GM19239 (cell line): Measurements from ENCODE around the gene LRR1.
"Not testable (repeated sequence)": the region's sequence is repeated elsewhere in the genome, so short reads cannot be mapped to it uniquely, and the experiment has no call there.

Experiments used
- DNase-seq: peaks from one replicate; pipeline ENCODE4 v3.0.0; 2011; ENCODE audit warnings: low spot score; ENCODE audit not compliant: insufficient read length
- FAIRE-seq: peaks from 2 replicates; lab custom pipeline; 2011; peaks lifted over from hg19 to GRCh38; lab: Jason Lieb, UNC

Gene LRR1

DNA sequence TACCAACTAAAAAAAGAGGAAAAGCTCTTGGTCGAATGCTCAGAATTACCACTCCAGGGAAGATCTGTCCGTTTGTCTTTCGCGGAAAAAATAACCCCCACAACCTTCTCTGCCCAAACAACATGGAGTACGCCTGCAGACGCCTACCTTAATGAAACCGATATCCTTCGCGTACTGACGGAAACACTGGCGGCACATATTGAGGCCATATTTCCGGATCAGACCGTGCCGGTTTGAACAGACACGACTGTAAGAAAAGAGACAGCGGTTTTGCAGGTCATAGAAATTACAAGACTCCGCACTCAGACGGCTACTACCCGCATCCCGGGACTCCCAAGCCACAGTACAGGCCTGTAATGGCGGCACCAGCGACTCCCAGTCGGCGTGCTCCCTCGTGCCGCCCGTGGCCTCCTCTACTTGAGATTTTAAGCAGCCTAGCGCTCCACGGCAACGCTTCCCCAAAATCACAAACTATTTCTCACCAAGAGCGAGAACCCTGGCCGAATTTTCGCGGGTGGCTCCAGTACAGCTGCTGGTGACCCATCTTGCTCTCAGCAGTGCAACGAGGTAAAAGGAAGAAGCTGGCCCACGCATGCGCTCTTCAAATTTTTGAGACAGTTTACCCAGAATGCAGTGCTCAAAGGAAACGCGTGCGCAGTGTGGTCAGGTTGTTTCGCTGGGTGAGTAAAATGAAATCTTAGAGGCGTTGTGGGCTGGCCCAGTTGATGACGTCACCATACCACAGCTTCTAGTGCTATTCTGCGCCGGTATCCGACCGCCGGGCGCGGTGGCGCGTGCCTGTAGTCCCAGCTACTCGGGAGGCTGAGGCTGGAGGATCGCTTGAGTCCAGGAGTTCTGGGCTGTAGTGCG is 12.7 kb upstream of the LRR1 start, which contains the start of gene RPS29:
RPS29 (minus strand) TSS at position 578 of the 870 bp plus-strand sequence; CDS start at position 544, 34 bp downstream.
- DNase-seq (peak; percentile 57), FAIRE-seq (peak; percentile 99)

DNA sequence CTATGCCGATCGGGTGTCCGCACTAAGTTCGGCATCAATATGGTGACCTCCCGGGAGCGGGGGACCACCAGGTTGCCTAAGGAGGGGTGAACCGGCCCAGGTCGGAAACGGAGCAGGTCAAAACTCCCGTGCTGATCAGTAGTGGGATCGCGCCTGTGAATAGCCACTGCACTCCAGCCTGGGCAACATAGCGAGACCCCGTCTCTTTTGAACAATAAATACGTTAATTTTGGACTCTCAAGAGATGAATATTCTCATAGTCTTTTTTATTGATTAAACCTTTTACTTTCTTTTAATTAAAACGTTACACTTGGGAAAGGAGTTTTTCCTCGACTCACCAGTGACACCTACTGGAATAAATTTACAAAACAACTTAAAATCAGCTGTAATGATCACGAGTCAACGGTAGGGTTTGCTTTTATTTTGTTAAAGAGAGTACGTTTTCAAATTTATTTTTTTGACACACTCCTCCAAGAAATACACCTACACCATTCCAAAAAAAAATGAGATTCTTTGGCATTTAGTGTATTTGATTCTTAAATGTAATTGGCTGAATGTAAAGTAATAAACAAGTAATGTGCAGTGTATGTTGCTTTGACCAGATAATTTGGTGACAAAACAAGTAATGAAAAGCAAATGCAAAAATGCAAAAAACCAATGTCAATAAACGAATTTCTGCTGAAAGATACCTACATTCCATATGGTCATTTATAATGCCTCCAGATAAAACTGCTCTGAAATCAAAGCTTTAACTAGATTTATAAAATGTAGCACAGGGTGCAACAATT is 11.9 kb upstream of the LRR1 start:
- DNase-seq (no peak), FAIRE-seq (peak; percentile 71)

DNA sequence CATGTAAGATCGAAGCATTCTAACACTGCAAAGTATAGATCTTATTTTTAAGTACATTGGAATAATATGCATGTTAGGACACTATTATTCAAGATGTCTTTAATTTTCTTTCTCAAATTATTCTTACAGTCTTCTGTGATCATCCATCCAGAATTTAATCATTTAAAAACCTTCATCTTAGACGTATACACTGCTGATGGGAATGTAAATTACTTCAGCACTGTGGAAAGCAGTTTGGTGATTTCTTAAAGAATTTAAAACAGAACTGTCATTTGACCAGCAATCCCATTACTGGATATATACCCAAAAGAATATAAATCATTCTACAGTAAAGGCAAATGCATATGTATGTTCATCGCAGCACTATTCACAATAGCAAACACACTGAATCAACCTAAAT is 9.4 kb upstream of the LRR1 start:
- FAIRE-seq (no peak), DNase-seq (no peak)

DNA sequence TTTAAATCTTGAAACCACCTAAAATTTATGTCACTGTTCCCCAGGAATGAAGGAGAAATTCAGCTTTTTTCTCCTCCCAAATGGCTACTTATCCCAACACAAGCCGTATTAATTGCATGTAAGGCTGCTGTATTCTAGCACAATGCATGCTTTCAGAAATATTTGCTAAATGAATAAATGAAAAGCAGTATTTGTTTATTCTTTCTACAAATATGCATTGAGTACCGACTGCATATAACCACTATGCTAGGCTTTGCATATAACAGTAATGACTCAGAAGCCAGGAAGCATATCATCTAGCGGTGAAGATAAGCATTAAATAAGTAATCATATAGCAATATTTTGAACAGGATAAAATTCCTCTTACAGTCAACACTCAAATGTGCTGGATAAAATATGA is 5.7 kb upstream of the LRR1 start:
- FAIRE-seq (no peak), DNase-seq (no peak)

DNA sequence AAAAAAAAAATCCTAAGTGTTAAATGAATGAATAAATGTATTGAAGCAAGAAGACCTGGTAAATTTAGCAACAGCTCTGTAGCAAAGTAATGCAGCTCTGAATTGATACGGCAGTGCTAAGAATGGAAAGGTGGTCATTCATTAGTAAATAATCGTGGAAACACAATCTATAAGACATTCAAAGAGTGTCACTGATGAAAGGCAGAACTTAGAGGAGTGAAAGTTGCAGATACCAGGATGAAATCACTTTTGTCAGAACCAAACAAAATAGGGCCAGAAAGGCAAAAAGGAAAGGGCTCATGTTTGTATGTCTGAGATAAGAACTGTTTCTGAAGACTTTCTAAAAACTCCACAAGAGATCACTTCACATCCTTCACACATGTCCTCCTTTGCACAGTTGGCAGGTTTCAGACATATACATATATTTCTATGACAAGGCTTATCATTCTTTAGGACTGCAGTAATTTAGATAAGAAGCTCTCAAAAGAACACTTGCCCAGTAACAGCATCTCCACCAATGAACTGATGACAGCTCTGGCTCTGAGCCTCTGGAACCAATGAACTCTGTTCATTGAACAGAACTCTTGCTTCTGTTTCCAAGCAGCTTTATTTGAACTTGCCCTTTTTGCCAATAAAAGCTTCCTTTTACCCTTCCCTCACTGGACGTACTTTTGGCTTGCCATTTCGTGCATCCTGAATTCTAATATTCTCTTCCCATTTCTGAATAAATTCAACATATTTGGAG is 4.2 kb upstream of the LRR1 start:
- no peak for FAIRE-seq
- no peak for DNase-seq

DNA sequence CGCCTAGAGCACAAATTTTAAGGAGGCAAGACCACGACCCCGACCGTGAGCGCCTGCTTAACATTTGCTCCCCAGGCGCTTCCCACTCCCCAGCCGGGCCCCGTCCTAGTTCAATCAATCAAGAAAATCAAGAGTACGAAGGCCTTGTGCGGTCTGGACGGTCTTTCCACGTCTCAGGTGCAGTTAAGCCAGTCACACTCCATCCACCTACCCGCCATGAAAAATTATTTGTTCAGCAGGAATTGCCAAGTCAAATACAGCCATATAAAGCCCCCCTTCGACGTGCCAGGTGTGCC is 603 bp upstream of the LRR1 start:
- FAIRE-seq: no peak
- DNase-seq: no peak

DNA sequence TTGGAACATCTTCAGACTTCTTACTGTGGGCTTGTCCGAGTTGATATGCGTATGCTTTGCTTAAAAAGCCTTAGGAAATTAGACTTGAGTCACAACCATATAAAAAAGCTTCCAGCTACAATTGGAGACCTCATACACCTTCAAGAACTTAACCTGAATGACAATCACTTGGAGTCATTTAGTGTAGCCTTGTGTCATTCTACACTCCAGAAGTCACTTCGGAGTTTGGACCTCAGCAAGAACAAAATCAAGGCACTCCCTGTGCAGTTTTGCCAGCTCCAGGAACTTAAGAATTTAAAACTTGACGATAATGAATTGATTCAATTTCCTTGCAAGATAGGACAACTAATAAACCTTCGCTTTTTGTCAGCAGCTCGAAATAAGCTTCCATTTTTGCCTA is 8.8 kb downstream of the LRR1 start:
- FAIRE-seq (no peak), DNase-seq (no peak)

DNA sequence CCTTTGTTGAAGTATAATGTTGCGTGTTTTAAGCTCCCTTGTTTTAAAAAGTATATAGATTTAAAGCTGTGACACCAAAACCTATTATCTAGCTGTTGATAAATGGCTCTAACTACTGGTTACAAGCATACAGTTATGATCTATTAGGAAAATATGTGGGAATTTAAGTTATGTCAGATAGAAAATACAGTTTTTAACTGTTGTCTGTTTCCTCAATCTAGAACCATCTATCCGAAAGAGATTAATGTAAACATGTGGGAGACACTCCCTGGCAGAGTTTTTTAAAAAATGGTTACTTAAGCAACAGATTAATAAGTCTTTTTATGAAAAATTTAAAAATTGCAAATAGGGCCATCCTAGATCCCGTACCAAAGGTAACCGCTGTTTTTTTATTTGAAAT is 13.5 kb downstream of the LRR1 start:
- no peak for FAIRE-seq
- no peak for DNase-seq

DNA sequence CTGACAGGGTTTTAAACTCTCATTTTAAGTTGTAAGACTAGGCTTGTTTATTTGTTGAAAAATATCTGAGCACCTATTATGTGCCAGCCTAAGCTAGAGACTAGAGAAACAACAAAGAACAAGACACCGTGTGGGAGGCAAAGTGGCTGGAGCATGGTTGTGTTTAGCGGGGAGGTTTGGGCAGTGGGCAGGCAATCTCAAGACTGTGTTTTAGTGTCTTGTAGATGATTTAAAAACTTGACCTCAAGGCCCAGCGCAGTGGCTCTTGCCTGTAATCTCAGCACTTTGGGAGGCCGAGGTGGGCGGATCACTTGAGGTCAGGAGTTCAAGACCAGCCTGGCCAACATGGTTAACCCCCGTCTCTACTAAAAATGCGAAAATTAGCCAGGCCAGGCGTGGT is 13.9 kb downstream of the LRR1 start:
- FAIRE-seq: no peak

DNA sequence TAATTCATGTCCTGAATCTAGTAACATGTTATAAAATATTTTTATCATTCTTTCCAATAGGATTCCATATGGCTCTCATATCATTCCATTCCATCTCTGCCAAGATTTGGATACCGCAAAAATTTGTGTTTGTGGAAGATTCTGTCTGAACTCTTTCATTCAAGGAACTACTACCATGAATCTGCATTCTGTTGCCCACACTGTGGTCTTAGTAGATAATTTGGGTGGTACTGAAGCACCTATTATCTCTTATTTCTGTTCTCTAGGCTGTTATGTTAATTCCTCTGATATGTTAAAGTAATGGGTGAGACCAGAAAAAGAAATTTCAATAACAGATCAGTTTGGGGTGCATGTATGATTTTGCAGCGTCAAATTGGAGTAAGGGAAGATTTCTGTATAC is 15.5 kb downstream of the LRR1 start:
- DNase-seq (no peak), FAIRE-seq (no peak)

More for the DNA sequence above, 13.9 kb downstream of the LRR1 start:
- no peak for DNase-seq

DNA sequence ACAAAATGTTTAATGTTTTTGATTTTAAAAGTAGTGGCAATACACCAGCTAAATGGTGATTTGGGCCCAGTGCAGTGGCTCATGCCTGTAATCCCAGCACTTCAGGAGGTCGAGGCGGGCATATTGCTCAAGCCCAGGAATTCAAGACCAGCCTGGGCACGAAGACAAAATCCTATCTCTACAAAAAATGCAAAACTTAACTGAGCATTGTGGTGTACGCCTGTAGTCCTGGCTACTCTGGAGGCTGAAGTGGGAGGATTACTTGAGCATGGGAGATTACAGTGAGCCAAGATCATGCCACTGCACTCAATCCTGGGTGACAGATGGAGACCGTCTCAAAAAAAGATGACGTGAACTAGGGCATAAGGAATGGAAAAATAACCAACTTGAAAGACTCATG is 17.0 kb downstream of the LRR1 start:
- DNase-seq: no peak
- no peak for FAIRE-seq

DNA sequence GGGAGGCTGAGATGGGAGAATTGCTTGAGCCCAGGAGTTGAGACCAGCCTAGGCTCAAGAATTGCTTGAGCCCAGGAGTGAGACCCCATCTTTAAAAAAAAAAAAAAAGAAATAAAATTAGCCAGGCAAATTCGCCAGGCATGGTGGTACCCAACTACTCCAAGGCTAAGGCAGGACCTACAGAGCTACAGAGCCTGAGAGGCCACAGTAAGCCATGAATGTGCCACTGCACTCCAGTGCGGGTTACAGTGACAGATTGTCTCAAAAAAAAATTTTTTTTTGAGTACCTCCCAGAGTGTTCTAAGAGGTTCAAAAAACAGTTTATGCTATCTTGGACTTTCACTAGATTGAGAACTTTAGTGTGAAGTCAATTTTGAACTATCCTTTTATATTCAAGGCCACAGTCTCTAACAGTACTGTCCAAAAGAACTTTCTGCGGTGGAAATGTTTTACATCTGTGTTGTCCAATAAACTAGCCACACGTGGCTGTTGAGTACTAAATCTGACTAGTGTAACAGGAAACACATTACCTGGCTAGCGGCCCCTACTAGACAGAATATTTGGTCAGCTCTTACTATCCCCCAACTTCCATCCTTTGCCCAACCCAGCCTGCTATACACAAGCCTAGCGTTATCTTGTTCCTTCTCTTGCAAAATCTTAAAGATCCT is 19.2 kb downstream of the LRR1 start:
- DNase-seq (no peak), FAIRE-seq (no peak)

DNA sequence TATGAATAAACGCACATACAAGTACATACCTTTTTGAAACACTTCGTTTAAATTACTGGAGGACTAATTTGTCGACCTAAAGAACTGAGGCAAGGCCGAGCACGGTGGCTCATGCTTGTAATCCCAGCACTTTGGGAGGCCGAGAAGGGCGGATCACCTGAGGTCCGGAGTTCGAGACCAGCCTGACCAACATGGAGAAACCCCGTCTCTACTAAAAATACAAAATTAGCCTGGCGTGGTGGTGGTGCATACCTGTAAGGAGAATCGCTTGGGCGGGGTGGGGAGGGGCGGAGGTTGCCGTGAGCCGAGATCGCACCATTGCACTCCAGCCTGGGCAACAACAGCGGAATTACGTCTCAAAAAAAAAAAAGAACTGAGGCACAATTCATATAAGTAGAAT is 20.5 kb downstream of the LRR1 start:
- DNase-seq, FAIRE-seq: not testable (repeated sequence)

DNA sequence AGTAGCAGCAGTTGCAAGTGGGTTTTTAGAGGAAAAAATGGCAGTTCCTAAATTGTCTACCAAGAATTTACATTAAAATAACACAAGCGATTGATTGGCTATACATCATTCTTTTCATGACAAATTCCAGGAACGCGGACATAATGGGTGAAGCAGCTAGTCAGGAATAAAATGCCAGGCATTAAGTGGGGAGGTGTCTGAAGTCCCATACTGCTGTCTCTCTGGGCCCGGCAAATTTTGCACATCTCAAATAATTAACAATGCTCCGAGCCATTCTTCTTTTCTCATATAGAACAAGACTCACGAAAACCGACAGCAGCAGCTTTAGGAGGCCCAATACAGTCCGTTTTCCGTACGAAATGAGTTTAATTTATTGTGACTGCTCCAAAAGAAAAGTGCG is 21.0 kb downstream of the LRR1 start:
- DNase-seq (no peak), FAIRE-seq (no peak)

DNA sequence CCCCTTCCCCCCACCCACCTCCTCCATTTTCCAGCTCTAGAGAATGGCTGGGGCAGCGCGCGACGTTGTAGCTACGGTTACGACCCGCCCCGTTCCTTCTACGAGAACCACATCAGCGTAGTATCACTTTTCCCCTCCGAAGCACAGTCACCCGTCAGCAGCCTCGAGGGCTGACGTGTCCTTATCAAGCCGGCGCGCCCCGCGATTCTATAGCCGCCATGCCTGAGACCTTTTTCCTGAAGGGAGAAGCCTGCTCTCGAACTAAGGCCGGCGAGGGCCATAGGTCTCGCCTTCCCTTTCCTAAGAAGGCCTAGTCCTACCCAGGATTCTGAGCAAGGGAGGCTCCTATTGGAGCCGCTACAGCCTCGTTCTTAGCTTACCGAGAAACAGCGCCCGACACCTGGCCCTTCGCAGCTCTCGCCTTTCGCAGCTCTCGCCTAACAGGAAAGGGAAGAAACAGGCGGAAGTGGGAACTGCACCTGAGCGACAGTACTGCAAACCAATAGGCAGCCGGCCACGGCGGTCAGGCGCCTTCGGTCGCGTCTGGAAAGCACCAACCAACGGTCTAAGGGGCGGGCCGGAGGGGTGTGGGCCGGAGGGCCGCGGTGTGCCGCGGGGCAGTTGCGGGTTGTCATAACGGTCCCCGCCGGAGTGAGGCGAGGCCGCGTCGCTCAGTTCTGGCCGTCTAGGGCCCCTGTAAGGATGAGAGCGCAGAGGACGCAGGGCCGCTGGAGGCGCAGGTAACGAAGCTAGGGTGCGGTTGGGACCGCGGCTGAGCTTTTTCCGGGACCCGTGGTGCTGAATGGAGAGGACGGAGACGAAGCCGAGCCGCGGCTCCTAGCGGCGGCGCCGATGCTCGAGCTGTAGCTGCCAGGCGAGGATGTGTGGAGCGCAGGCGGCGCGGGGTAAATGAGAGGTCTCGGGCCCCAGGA is 21.7 kb downstream of the LRR1 start, which contains the start of the genes MGAT2 and RPL36AL:
MGAT2 (plus strand) TSS at position 618 of the 932 bp plus-strand sequence. CDS start 470 bp downstream, outside the sequence.
RPL36AL (minus strand) TSS at position 445 of the 932 bp plus-strand sequence. CDS start 1,522 bp downstream, outside the sequence.
- FAIRE-seq: peak; percentile 83
- DNase-seq: peak; percentile 87

DNA sequence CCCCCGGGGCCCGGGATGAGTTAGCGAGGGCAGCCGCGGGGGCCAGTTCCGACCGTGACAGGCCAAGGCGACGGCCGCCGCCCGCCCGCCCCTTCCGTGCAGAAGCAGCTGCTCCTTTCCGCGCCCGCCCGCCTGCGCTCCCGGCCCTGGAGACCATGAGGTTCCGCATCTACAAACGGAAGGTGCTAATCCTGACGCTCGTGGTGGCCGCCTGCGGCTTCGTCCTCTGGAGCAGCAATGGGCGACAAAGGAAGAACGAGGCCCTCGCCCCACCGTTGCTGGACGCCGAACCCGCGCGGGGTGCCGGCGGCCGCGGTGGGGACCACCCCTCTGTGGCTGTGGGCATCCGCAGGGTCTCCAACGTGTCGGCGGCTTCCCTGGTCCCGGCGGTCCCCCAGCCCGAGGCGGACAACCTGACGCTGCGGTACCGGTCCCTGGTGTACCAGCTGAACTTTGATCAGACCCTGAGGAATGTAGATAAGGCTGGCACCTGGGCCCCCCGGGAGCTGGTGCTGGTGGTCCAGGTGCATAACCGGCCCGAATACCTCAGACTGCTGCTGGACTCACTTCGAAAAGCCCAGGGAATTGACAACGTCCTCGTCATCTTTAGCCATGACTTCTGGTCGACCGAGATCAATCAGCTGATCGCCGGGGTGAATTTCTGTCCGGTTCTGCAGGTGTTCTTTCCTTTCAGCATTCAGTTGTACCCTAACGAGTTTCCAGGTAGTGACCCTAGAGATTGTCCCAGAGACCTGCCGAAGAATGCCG is 22.6 kb downstream of the LRR1 start:
- peak; percentile 76 for FAIRE-seq

DNA sequence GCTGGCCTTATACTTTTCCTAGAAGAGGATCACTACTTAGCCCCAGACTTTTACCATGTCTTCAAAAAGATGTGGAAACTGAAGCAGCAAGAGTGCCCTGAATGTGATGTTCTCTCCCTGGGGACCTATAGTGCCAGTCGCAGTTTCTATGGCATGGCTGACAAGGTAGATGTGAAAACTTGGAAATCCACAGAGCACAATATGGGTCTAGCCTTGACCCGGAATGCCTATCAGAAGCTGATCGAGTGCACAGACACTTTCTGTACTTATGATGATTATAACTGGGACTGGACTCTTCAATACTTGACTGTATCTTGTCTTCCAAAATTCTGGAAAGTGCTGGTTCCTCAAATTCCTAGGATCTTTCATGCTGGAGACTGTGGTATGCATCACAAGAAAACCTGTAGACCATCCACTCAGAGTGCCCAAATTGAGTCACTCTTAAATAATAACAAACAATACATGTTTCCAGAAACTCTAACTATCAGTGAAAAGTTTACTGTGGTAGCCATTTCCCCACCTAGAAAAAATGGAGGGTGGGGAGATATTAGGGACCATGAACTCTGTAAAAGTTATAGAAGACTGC is 23.4 kb downstream of the LRR1 start:
- DNase-seq: no peak
- FAIRE-seq: no peak

More for the DNA sequence above, 22.6 kb downstream of the LRR1 start:
- no peak for DNase-seq

DNA sequence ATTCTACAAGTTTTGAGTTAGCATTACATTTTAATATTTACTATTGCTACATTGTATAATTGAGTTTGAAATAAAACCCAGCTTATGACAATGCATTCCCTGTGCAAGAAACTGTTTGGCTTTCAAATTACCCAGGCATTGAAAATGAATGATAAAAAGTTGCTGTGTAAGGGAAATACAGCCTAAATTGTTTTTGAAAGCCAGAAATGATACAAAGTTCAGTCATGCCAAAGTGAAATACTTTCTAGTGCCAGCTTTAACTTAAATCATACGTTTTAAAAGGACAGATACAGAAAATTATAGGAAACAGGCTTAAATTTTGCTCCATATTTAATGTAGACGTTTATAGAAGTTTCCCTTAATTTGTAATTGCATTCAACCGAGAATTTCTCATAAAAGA is 24.6 kb downstream of the LRR1 start:
- no peak for FAIRE-seq

More for the DNA sequence above, 24.6 kb downstream of the LRR1 start:
- no peak for DNase-seq
